ENCODE data around the gene MAMLD1. TPM values are rescaled to one million over a fixed set of nuclear protein-coding genes. Genes with fewer than 3 reads are reported as not detected.

The MAMLD1 gene
- total RNA-seq, 2 donors from 2014 or later: 0.56 to 3.3 TPM

GRCh38 chrX:150372756-150373155 is 9.6 kb downstream of the MAMLD1 start:
- no peak for TF ChIP-seq CTCF (IDR thresholded peaks at IDR 0.05)
- no peak overlapping the region for H3K4me3 ChIP-seq
- H3K9me3 ChIP-seq: no peaks in the 10 kb centered on the region
- no peaks in the 10 kb centered on the region for H3K27me3 ChIP-seq
- no peaks in the 10 kb centered on the region for H3K4me1 ChIP-seq
- DNase-seq (ENCODE audit: low spot score): no peak
- no peak overlapping the region for H3K27ac ChIP-seq
- H3K36me3 ChIP-seq: no peaks in the 10 kb centered on the region

GRCh38 chrX:150375243-150375770 is 12.2 kb downstream of the MAMLD1 start:
- TF ChIP-seq CTCF (IDR thresholded peaks at IDR 0.05): no peak
- Histone ChIP-seq H3K9me3 (no peaks in the 10 kb centered on the region), H3K27me3 (no peaks in the 10 kb centered on the region), H3K4me3 (no peak overlapping the region), H3K27ac (no peak overlapping the region), H3K4me1 (no peaks in the 10 kb centered on the region), H3K36me3 (no peaks in the 10 kb centered on the region)
- no peak for DNase-seq (ENCODE audit: low spot score)

GRCh38 chrX:150377005-150377404 is 13.9 kb downstream of the MAMLD1 start:
- H3K4me3 ChIP-seq: no peak overlapping the region
- no peaks in the 10 kb centered on the region for H3K27me3 ChIP-seq
- H3K4me1 ChIP-seq: no peaks in the 10 kb centered on the region
- no peaks in the 10 kb centered on the region for H3K36me3 ChIP-seq
- no peaks in the 10 kb centered on the region for H3K9me3 ChIP-seq
- DNase-seq (ENCODE audit: low spot score): no peak
- H3K27ac ChIP-seq: no peak overlapping the region
- TF ChIP-seq CTCF (IDR thresholded peaks at IDR 0.05): no peak

- H3K27ac ChIP-seq: no peak overlapping the region
- H3K36me3 ChIP-seq: no peaks in the 10 kb centered on the region
- no peaks in the 10 kb centered on the region for H3K9me3 ChIP-seq
- no peaks in the 10 kb centered on the region for H3K4me1 ChIP-seq
- TF ChIP-seq CTCF (IDR thresholded peaks at IDR 0.05): no peak
- H3K4me3 ChIP-seq: no peak overlapping the region
- no peak for DNase-seq (ENCODE audit: low spot score)
- H3K27me3 ChIP-seq: no peaks in the 10 kb centered on the region
Observed at GRCh38 chrX:150405006-150405405, 41.9 kb downstream of the MAMLD1 start.

- no peaks in the 10 kb centered on the region for H3K36me3 ChIP-seq
- DNase-seq (ENCODE audit: low spot score): no peak
- peak in 1 of 2 donors; percentile 12 for TF ChIP-seq CTCF (IDR thresholded peaks at IDR 0.05)
Observed at GRCh38 chrX:150405576-150405975, 42.5 kb downstream of the MAMLD1 start.

GRCh38 chrX:150406596-150406995 is 43.5 kb downstream of the MAMLD1 start:
- H3K36me3 ChIP-seq: no peaks in the 10 kb centered on the region
- H3K27ac ChIP-seq: no peak overlapping the region
- H3K9me3 ChIP-seq: no peaks in the 10 kb centered on the region
- no peaks in the 10 kb centered on the region for H3K4me1 ChIP-seq
- TF ChIP-seq CTCF (IDR thresholded peaks at IDR 0.05): no peak
- H3K27me3 ChIP-seq: no peaks in the 10 kb centered on the region
- DNase-seq (ENCODE audit: low spot score): no peak
- H3K4me3 ChIP-seq: no peak overlapping the region

More at GRCh38 chrX:150405576-150405975, 42.5 kb downstream of the MAMLD1 start:
- Histone ChIP-seq H3K27ac (no peak overlapping the region), H3K4me3 (no peak overlapping the region), H3K9me3 (no peaks in the 10 kb centered on the region), H3K4me1 (no peaks in the 10 kb centered on the region), H3K27me3 (no peaks in the 10 kb centered on the region)
